Central memory CD8-positive, alpha-beta T cell (primary cell): ENCODE measurements around the gene RASA3.

Experiments used
- ATAC-seq: fragments of 150-1000 bp; cut with Tn5 transposase; replicated peaks from 2 replicates; pipeline ENCODE4 v1.10.0; 2022; ENCODE audit warnings: mild to moderate bottlenecking, moderate FRiP score, moderate number of reproducible peaks; ENCODE audit not compliant: poor library complexity, severe bottlenecking; ENCODE audit errors: extremely low read depth
- DNase-seq, 2 donors: peaks; one replicate each; pipeline ENCODE4 v3.0.0; 2021; ENCODE audit warnings: low spot score in 2 of 2
- H3K27ac Mint-ChIP-seq: one replicate; pipeline ENCODE4 v1.8.0; 2022; ENCODE audit warnings: low read depth, mild to moderate bottlenecking, moderate library complexity, mixed read lengths
- H3K27me3 Mint-ChIP-seq: one replicate; pipeline ENCODE4 v1.8.0; 2022; ENCODE audit warnings: mixed read lengths
- H3K36me3 Mint-ChIP-seq: one replicate; pipeline ENCODE4 v1.8.0; 2022; ENCODE audit warnings: mild to moderate bottlenecking, moderate library complexity, mixed read lengths; ENCODE audit not compliant: insufficient read depth
- H3K4me1 Mint-ChIP-seq: one replicate; pipeline ENCODE4 v1.8.0; 2022; ENCODE audit warnings: mixed read lengths
- H3K4me3 Mint-ChIP-seq: one replicate; pipeline ENCODE4 v1.8.0; 2022; ENCODE audit warnings: mild to moderate bottlenecking, moderate library complexity, mixed read lengths
- H3K9me3 Mint-ChIP-seq: one replicate; pipeline ENCODE4 v1.8.0; 2022; ENCODE audit warnings: mixed read lengths

RASA3 gene

GRCh38 chr13:114002771-114003321 is 129.6 kb downstream of the RASA3 start:
- ATAC-seq (no peak), DNase-seq (no peak)
- Mint-ChIP-seq H3K4me3 (no peak overlapping the region), H3K27ac (peak overlapping the region; percentile 19), H3K4me1 (peaks cover 17% of the 10 kb centered on the region), H3K9me3 (no peaks in the 10 kb centered on the region), H3K27me3 (no peaks in the 10 kb centered on the region), H3K36me3 (peaks cover 50% of the 10 kb centered on the region)

GRCh38 chr13:114002009-114002544 is 130.3 kb downstream of the RASA3 start:
- peak overlapping the region; percentile 71 for H3K27ac Mint-ChIP-seq
- DNase-seq (no peak), ATAC-seq (no peak)
- peaks cover 21% of the 10 kb centered on the region for H3K4me1 Mint-ChIP-seq
- no peaks in the 10 kb centered on the region for H3K9me3 Mint-ChIP-seq
- H3K36me3 Mint-ChIP-seq = peaks cover 53% of the 10 kb centered on the region
- no peaks in the 10 kb centered on the region for H3K27me3 Mint-ChIP-seq
- H3K4me3 Mint-ChIP-seq = no peak overlapping the region

GRCh38 chr13:114001331-114002008 is 131.0 kb downstream of the RASA3 start:
- no peaks in the 10 kb centered on the region for H3K9me3 Mint-ChIP-seq
- H3K27me3 Mint-ChIP-seq = no peaks in the 10 kb centered on the region
- H3K36me3 Mint-ChIP-seq = peaks cover 58% of the 10 kb centered on the region
- no peak for DNase-seq
- no peak for ATAC-seq
- no peak overlapping the region for H3K4me3 Mint-ChIP-seq
- H3K4me1 Mint-ChIP-seq = peaks cover 23% of the 10 kb centered on the region
- peak overlapping the region; percentile 71 for H3K27ac Mint-ChIP-seq

- Mint-ChIP-seq H3K36me3 (peaks cover 57% of the 10 kb centered on the region), H3K27me3 (no peaks in the 10 kb centered on the region), H3K9me3 (no peaks in the 10 kb centered on the region), H3K4me1 (peaks cover 23% of the 10 kb centered on the region), H3K4me3 (no peak overlapping the region), H3K27ac (peak overlapping the region; percentile 80)
- ATAC-seq (no peak), DNase-seq (no peak)
These were observed 132.0 kb downstream of the RASA3 start for GRCh38 chr13:114000151-114001040.

- Mint-ChIP-seq H3K9me3 (no peaks in the 10 kb centered on the region), H3K36me3 (peaks cover 58% of the 10 kb centered on the region), H3K4me1 (peaks cover 20% of the 10 kb centered on the region), H3K27ac (peak overlapping the region; percentile 55), H3K27me3 (no peaks in the 10 kb centered on the region), H3K4me3 (no peak overlapping the region)
- DNase-seq (no peak), ATAC-seq (no peak)
These were observed 132.9 kb downstream of the RASA3 start for GRCh38 chr13:113999618-113999910.

GRCh38 chr13:113998781-113999617 is 133.4 kb downstream of the RASA3 start:
- Mint-ChIP-seq H3K27ac (peak overlapping the region; percentile 55), H3K36me3 (peaks cover 63% of the 10 kb centered on the region), H3K4me3 (peak overlapping the region; percentile 43), H3K27me3 (no peaks in the 10 kb centered on the region), H3K4me1 (peaks cover 23% of the 10 kb centered on the region), H3K9me3 (no peaks in the 10 kb centered on the region)
- DNase-seq = no peak
- ATAC-seq = no peak

GRCh38 chr13:113997845-113998751 is 134.3 kb downstream of the RASA3 start:
- ATAC-seq (no peak), DNase-seq (no peak)
- H3K4me3 Mint-ChIP-seq = peak overlapping the region; percentile 25
- no peaks in the 10 kb centered on the region for H3K9me3 Mint-ChIP-seq
- no peaks in the 10 kb centered on the region for H3K27me3 Mint-ChIP-seq
- H3K27ac Mint-ChIP-seq = peak overlapping the region; percentile 55
- H3K4me1 Mint-ChIP-seq = peaks cover 23% of the 10 kb centered on the region
- H3K36me3 Mint-ChIP-seq = peaks cover 63% of the 10 kb centered on the region

DNA sequence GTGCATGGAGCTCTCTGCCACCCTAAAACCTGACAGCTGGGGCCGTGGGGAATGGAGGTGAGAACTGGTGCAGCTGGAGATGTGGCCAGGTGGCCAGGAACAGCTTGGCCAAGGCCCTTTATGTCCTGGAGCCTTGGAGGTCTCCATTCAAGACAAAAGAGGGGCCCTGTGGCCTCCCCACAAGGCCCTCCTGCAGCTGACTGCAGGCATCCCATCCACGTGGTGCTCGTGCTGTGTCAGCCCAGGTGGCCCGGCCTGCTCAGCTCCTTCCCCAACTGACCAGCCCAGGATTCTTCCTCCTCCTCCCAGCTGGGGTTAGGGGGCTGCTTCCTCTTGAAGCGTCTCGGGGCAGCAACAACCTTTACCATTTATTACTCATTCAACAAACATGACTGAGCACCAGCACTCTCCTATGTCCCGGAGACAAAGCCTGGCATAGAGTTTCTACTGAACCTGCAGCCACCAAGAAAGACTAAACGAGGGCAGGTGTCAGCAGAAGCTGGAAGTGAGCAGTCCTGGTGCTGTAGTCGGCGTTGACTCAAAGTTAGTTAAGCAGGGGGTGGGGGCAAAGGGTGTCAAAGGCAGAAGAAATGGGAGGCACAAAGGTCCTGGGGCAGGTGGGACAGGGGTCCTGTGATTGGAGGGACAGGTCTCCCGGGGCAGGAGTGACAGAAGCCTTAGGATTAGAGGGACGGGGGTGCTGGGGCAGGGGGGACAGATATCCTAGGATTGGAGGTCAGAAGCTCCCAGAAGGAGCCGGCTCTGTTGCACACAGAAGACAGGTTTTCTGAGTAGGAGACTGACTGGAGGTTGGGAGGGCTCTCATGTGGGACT is 135.3 kb downstream of the RASA3 start:
- no peaks in the 10 kb centered on the region for H3K9me3 Mint-ChIP-seq
- H3K4me1 Mint-ChIP-seq = peaks cover 23% of the 10 kb centered on the region
- ATAC-seq (no peak), DNase-seq (no peak)
- no peak overlapping the region for H3K27ac Mint-ChIP-seq
- H3K36me3 Mint-ChIP-seq = peaks cover 68% of the 10 kb centered on the region
- no peak overlapping the region for H3K4me3 Mint-ChIP-seq
- no peaks in the 10 kb centered on the region for H3K27me3 Mint-ChIP-seq

DNA sequence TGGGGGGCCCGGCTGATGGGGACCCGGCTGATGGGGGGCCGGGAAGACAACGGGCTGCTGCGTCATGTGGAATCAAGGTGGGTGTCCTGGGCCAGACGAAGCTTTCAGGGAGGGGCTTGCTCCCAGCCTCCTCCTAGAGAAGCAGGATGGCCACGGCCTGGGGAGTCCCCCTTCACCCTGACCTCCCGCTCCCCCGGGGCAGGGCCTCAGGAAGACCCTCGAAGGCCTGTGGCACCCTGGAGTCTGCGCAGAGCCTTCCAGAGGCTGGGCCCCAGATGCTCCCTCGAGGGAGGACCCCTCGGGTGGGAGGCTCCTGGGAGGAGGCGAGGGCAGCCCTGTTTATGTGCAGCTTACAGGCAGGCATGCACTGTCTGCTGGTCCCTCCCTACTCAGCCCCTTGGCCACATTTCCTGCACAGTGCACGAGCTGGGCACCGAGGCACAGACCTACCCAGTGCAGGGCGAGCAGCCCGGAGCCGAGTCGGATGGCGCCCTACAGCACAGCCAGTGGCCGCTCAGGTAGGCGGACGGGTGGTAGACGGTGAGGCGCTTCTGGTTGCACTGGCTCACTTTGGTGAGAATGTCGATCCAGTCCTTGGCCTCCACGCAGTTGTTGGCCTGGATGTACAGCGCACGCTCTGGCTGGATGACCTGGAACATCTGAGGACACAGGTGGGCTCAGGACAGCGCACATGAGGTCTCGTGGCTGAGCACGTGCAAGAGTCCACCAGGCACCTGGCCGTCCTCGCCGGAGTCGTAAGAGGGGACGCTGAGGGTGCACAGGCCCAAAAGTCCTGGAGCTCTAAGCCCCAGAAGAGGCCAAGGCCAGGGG is 136.1 kb downstream of the RASA3 start:
- H3K4me3 Mint-ChIP-seq = no peak overlapping the region
- ATAC-seq (no peak), DNase-seq (no peak)
- H3K4me1 Mint-ChIP-seq = peaks cover 27% of the 10 kb centered on the region
- H3K36me3 Mint-ChIP-seq = peaks cover 66% of the 10 kb centered on the region
- H3K9me3 Mint-ChIP-seq = no peaks in the 10 kb centered on the region
- H3K27ac Mint-ChIP-seq = no peak overlapping the region
- H3K27me3 Mint-ChIP-seq = no peaks in the 10 kb centered on the region

DNA sequence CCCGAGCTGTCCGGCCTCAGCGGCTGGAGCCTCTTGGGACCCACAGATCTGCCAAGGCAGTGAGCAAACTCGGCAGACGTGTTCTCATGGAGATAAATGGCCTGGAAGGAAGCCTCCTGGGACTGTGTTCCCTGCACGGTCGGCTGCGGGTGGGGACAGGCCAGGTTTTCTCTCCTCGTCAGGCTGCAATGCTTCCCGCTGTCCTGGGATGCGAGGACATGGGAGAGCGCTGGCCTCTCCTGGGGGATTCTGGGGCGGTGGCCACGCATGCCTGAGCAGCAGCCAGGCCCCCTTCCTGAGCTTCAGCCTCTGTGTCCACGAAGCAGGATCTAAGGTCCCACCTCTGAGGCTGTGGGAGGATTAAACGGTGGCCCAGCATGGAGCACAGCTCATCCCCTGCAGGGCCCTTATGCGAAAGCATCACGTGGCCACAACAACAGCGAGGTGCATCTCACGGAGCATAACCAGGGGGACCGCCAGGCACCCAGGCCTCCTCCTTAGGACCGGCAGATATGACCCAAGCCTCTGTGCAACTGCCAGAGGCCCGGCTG is 137.3 kb downstream of the RASA3 start:
- DNase-seq (no peak), ATAC-seq (no peak)
- peaks cover 29% of the 10 kb centered on the region for H3K4me1 Mint-ChIP-seq
- peak overlapping the region; percentile 78 for H3K27ac Mint-ChIP-seq
- no peaks in the 10 kb centered on the region for H3K9me3 Mint-ChIP-seq
- no peak overlapping the region for H3K4me3 Mint-ChIP-seq
- H3K36me3 Mint-ChIP-seq = peaks cover 70% of the 10 kb centered on the region
- no peaks in the 10 kb centered on the region for H3K27me3 Mint-ChIP-seq
